Heart left ventricle (tissue), 16 donors: ENCODE data around the gene TMEM270. TPM values are rescaled to one million over a fixed set of nuclear protein-coding genes. Genes with fewer than 3 reads are reported as not detected.

Source experiments
- ATAC-seq, 4 donors: fragments of 200-7000 bp; cut with Tn5 transposase; one replicate each; pipeline ENCODE4 v1.9.1; 2020 to 2022; ENCODE audit warnings: moderate library complexity in 4 of 4, mild to moderate bottlenecking in 3 of 4, moderate number of reproducible peaks in 1 of 4
- DNase-seq, 5 donors: peaks; one replicate each; pipeline ENCODE4 v3.0.0-alpha.2; 2020
- H3K27ac ChIP-seq, 12 donors: fragments of 200-600 bp; sonication (generic) in 4 of 12; one replicate each; pipeline versions ENCODE4 v1.5.0 to v1.8.0; 2016 to 2022; ENCODE audit warnings: mild to moderate bottlenecking in 2 of 12
- H3K27me3 ChIP-seq, 9 donors: fragments of 200-600 bp; sonication (generic) in 2 of 9; one replicate each; pipeline versions ENCODE4 v1.5.1 to v1.8.0; 2016 to 2022; ENCODE audit warnings: mild to moderate bottlenecking in 3 of 9
- H3K36me3 ChIP-seq, 9 donors: fragments of 200-600 bp; sonication (generic) in 2 of 9; one replicate each; pipeline versions ENCODE4 v1.5.0 to v1.8.0; 2018 to 2022; ENCODE audit warnings: mild to moderate bottlenecking in 2 of 9
- H3K4me1 ChIP-seq, 12 donors: fragments of 200-600 bp; sonication (generic) in 4 of 12; one replicate each; pipeline versions ENCODE4 v1.5.0 to v1.8.0; 2016 to 2022; ENCODE audit warnings: mild to moderate bottlenecking in 3 of 12
- H3K4me3 ChIP-seq, 12 donors: fragments of 200-600 bp; sonication (generic) in 4 of 12; one replicate each; pipeline versions ENCODE4 v1.5.0 to v1.8.0; 2017 to 2022; ENCODE audit warnings: mild to moderate bottlenecking in 9 of 12, moderate library complexity in 4 of 12
- H3K9me3 ChIP-seq, 12 donors: fragments of 200-600 bp; sonication (generic) in 4 of 12; one replicate each; pipeline versions ENCODE4 v1.5.0 to v1.8.0; 2016 to 2022; ENCODE audit warnings: mild to moderate bottlenecking in 1 of 12
- POLR2A ChIP-seq, 2 donors: fragments of 450-650 bp; IDR thresholded peaks; one replicate each; pipeline ENCODE4 v1.6.1; 2017; ENCODE audit warnings: antibody characterized with exemption in 2 of 2, mild to moderate bottlenecking in 2 of 2, moderate library complexity in 2 of 2
- WGBS, 4 donors: extraction: QIAGEN DNeasy Blood & Tissue Kit in 2 of 4; methylation state at CpG; one replicate each; pipeline versions ENCODE4 v1.1.5 to v1.1.7; 2013 to 2018; 5-methylcytosine and 5-hydroxymethylcytosine counted together
- intact Hi-C, 10 donors: fragments of 100-400 bp; cut with DNase I; formaldehyde crosslinking; loops; one replicate each; pipeline versions ENCODE4 v1.11.1 to v1.14.2; 2022
- polyA plus RNA-seq, 2 donors: library from polyadenylated mRNA; stranded (reverse); fragments of 200-250 nt; gene quantifications; one replicate each; pipeline ENCODE4 v1.2.3, GENCODE V29; 2013
- total RNA-seq, 9 donors: library from RNA; depleted of rRNA in 2 of 9; stranded (reverse); fragments of >200 nt in 2 of 9; fragmentation: NEBNext Ultra II Directional in 3 of 9; extraction: Animal tissue kit (Norgen Biotek cat#: 25700) in 3 of 9; gene quantifications; one replicate each; pipeline versions ENCODE4 v1.1.0 to v1.2.4, GENCODE V29; 2016 to 2023
- TF ChIP-seq, protein P1 (sequence below), 12 donors: fragments of 200-600 bp; sonication (generic) in 4 of 12; IDR thresholded peaks; one replicate each; pipeline versions ENCODE4 v1.5.0 to v1.8.0; 2018 to 2022; ENCODE audit warnings: antibody characterized with exemption in 12 of 12, mild to moderate bottlenecking in 5 of 12
- donor health status: ischemic (EF 13 %, LVEDD 7.1; RV severe dilation, severe dysfunction).
- donor health status: healthy with polysubstance abuse.
- donor health status: DM: no; HTN: yes; CAD: no.
- donor health status: DM: no; HTN: no; CAD: no.
- donor health status: ischemic (EF 25% LVEDD 6.9; RV normal size, moderate dysfunction).
- donor health status: ischemic (EF 25% LVEDD 5.7; RV mildly dilated, moderate dysfunction).
- donor health status: healthy.
- donor health status: DM: yes; HTN: yes; CAD: no.
- donor health status: ischemic (EF 35%, LVEDD 5.7; RV mildly dilated, moderate dysfunction).
- donor health status: nonischemic (EF 11% LVEDD 7.7; RV severe dilation, severe dysfunction).
- donor health status: DM: yes; HTN: yes; CAD: no.
- donor health status: PGD.
- donor health status: ischemic (EF 29% LVEDD 5.4; RV normal size, mild dysfunction).
- donor health status: nonischemic (EF 23%, LVEDD 6.1; RV moderate dilation, normal function).

TMEM270 gene
- total and polyA plus RNA-seq, 11 donors: not detected

DNA sequence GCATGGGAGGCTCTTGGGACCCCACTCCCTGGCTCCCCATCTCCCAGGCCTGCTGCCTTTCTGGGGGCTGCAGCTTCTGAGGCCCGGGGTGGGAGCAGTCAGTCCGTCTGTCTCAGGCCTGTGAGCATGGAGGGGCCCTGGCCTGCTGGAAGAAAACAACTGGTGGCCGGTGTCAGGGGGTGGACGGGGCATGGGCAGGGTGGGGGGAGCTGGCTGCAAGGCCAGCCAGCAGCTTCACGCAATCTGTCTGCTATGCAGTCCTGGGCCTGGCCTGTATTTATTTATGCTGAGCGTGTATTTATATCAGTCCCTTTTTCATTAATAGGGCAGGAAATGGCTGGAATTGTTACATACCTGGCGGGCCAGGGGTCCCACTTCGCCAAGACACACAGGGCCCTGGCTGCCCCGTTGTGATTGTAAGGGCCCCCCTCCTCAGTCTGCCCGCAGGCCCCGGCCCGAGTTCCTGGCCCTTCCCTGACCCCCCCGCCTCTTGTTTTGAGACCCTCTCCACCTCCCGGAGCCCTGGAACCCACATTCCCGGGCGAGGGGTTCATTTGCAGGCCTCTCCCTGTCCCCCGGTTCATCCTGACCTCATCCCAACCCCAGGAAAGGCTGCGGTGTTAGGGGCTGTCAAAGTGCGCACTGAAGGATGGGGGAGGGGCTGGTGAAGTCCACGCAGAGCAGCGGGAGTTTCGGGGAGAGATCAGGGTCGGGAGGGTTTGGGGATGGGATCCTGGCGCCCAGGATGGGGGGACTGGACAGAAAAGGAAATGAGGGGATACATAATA is 8.2 kb downstream of the TMEM270 start:
- no peak for TF ChIP-seq POLR2A (IDR thresholded peaks at IDR 0.05)
- no peak for DNase-seq
- peak overlapping the region in 1 of 12 donors; percentile 24 for H3K27ac ChIP-seq
- ATAC-seq: peak in 1 of 4 donors; percentile 9
- H3K4me3 ChIP-seq: no peak overlapping the region
- intact Hi-C loops: loop anchor here in 9 of 10 donors (5.0 to 10.0 kb wide), 9 partner anchors 106 to 536 kb away; partner anchors contain the start of gene ELN (in 3 of the 9)
- 64 to 67% (median 65%) methylated on average over 20 to 24 of the region's 24 CpGs for WGBS, 4 donors
- H3K27me3 ChIP-seq: no peaks in the 10 kb centered on the region
- peaks cover 0 to 33% (median 15%) of the 10 kb centered on the region in 12 donors for H3K4me1 ChIP-seq
- no peaks in the 10 kb centered on the region for H3K36me3 ChIP-seq
- H3K9me3 ChIP-seq: no peaks in the 10 kb centered on the region

DNA sequence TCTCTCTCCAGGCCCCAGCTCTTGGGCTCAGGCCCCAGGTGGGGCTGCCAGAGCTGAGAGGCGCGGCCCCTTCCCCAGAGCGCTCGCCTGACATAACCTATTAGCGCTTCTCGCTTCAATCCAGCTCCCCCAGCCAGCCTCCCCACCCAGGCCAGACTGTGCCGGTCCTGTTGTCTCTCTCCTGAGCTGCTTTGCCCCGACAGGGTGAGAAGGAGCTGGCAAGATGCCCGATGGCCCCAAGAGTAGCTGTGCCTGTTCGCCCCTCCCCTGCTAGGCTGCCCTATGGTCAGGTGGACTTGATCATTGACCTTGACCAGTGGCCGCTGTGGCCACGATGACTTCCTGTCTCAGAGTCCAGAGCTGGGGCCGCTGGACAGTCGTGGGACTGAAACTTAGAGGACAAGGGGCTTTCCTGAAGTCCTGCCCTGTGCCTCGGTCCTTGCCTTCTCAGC is 9.1 kb downstream of the TMEM270 start:
- peak in 2 of 4 donors; percentile 3 to 6 for ATAC-seq

DNA sequence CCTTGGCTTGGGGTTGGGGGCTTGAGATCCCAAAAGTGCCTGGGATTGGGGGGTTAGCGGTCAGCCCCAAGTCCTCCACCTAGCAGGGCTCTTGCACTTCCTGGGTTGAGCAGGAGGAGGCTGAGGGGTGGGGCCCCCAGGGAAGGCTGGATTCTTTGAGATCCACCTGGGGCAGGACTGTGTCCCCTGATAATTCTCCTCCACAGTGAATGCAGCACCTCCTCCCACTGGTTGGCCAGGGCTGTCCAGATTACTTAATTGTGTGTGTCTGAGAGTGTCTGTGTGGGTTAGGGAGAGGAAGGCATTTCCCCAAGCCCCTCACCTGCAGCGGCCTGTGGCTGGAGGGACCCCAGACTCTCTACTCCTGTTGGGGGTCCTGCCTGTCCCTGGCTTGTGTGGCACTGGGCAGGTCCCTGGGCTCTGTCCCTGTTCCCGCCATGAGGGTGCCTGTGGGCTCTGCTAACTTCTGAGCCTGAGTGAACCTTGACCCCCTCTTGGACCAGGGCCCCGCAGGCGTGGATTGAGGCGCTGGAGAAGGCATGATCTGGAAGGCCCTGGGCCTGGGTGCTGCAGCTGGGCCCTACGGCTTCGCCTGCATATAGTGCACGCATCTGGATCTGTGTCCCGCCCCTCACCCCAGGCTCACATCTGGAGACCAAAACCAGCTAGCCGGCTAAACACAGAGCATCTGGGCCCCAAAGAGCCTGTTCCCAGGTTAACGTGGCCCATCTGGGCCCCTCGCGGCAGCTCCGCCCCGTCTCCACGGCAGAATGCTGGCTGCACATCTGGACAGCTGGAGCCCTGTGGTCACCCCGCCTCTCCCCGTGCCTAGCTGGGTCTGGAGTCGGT is 10.4 kb downstream of the TMEM270 start:
- peak in 3 of 4 donors; percentile 36 to 77 (median 38) for ATAC-seq
- intact Hi-C loops: no loop called here
- WGBS, 4 donors: 69 to 83% (median 77%) methylated on average over 19 to 20 of the region's 20 CpGs
- Histone ChIP-seq H3K4me3 (no peak overlapping the region), H3K9me3 (no peaks in the 10 kb centered on the region), H3K36me3 (no peaks in the 10 kb centered on the region), H3K4me1 (peaks cover 0 to 33% (median 15%) of the 10 kb centered on the region in 12 donors), H3K27me3 (no peaks in the 10 kb centered on the region), H3K27ac (peak overlapping the region in 1 of 12 donors; percentile 9)
- TF ChIP-seq POLR2A (IDR thresholded peaks at IDR 0.05): no peak
- TF ChIP-seq, protein P1, sequence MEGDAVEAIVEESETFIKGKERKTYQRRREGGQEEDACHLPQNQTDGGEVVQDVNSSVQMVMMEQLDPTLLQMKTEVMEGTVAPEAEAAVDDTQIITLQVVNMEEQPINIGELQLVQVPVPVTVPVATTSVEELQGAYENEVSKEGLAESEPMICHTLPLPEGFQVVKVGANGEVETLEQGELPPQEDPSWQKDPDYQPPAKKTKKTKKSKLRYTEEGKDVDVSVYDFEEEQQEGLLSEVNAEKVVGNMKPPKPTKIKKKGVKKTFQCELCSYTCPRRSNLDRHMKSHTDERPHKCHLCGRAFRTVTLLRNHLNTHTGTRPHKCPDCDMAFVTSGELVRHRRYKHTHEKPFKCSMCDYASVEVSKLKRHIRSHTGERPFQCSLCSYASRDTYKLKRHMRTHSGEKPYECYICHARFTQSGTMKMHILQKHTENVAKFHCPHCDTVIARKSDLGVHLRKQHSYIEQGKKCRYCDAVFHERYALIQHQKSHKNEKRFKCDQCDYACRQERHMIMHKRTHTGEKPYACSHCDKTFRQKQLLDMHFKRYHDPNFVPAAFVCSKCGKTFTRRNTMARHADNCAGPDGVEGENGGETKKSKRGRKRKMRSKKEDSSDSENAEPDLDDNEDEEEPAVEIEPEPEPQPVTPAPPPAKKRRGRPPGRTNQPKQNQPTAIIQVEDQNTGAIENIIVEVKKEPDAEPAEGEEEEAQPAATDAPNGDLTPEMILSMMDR (IDR thresholded peaks at IDR 0.05): no peak
- peak in 3 of 5 donors; percentile 50 to 76 (median 73) for DNase-seq

More for the DNA sequence above, 9.1 kb downstream of the TMEM270 start:
- H3K36me3 ChIP-seq: no peaks in the 10 kb centered on the region
- WGBS, 4 donors: 50 to 59% (median 52%) methylated on average over 12 to 15 of the region's 15 CpGs
- H3K9me3 ChIP-seq: no peaks in the 10 kb centered on the region
- no peak overlapping the region for H3K4me3 ChIP-seq
- TF ChIP-seq, protein P1 (IDR thresholded peaks at IDR 0.05): no peak
- TF ChIP-seq POLR2A (IDR thresholded peaks at IDR 0.05): no peak
- no peaks in the 10 kb centered on the region for H3K27me3 ChIP-seq
- intact Hi-C loops: no loop called here
- peak overlapping the region in 1 of 12 donors; percentile 22 for H3K27ac ChIP-seq
- peak in 2 of 5 donors; percentile 46 to 57 for DNase-seq
- peaks cover 0 to 33% (median 15%) of the 10 kb centered on the region in 12 donors for H3K4me1 ChIP-seq

DNA sequence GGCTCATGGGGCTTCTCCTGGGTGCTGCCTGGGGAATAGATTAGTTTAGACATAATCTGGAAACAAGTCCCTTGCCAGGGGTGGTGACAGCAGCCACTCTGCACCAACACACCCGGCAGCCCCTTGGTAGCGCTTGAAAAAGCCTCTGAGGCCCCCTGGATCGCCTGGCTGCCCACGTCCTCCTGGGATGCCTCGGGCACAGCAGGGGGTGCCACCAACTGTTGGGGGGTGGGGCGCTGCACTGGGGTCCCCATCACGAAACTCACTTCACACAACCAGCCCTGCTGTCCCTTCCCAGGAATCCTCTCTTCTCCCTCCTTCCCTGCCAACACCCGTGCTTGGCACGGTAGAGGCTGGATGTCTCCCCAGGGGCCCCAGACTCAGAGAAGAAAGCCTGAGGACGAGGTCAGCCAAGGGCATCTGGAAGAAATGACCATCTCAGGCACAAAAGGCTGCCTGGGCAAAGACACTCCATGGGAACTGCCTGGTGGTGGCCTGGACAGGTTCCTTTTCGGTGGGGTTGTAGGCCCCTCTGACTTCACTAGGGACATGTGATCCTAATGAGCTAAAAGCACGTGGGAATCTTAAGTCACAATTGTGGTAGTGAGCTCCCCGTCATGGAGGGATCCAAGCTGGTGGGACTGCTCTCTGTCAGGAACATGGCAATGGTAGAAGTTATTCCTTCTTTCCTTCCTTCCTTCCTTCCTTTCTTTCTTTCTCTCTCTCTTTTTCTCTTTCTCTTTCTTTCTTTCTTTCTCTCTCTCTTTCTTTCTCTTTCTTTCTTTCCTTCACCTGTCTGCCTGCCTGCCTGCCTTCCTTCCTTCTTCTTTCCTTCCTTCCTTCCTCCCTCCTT is 11.3 kb downstream of the TMEM270 start:
- no peak overlapping the region for H3K4me3 ChIP-seq
- intact Hi-C loops: no loop called here
- DNase-seq (peak in 2 of 5 donors; percentile 30 to 39), ATAC-seq (no peak)
- peak overlapping the region in 2 of 12 donors; percentile 9 to 34 for H3K27ac ChIP-seq
- no peaks in the 10 kb centered on the region for H3K27me3 ChIP-seq
- H3K36me3 ChIP-seq: no peaks in the 10 kb centered on the region
- WGBS, 4 donors: 63 to 72% (median 67%) methylated on average over 12 to 13 of the region's 13 CpGs
- no peak for TF ChIP-seq POLR2A (IDR thresholded peaks at IDR 0.05)
- TF ChIP-seq, protein P1 (IDR thresholded peaks at IDR 0.05): no peak
- peaks cover 0 to 33% (median 15%) of the 10 kb centered on the region in 12 donors for H3K4me1 ChIP-seq
- H3K9me3 ChIP-seq: no peaks in the 10 kb centered on the region
